Measurements from ENCODE around the gene LTB4R.

DNA sequence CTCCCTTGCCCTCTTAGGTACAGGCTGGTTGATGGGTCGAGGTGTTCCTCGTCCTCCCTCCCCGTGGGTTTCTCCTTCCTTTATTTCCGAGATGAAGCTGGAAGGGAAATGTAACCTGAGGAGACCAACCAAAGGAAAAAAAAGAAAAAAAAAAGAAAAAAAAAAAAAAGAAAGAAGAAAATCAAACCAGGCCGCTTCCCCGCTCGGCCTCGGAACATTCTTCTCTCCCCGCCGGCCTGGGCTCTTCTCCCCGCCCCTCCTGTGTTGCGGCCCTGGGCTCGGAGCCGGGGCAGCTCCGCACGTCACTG, 55.1 kb downstream of the LTB4R start:
- TF ChIP-seq, protein P1, sequence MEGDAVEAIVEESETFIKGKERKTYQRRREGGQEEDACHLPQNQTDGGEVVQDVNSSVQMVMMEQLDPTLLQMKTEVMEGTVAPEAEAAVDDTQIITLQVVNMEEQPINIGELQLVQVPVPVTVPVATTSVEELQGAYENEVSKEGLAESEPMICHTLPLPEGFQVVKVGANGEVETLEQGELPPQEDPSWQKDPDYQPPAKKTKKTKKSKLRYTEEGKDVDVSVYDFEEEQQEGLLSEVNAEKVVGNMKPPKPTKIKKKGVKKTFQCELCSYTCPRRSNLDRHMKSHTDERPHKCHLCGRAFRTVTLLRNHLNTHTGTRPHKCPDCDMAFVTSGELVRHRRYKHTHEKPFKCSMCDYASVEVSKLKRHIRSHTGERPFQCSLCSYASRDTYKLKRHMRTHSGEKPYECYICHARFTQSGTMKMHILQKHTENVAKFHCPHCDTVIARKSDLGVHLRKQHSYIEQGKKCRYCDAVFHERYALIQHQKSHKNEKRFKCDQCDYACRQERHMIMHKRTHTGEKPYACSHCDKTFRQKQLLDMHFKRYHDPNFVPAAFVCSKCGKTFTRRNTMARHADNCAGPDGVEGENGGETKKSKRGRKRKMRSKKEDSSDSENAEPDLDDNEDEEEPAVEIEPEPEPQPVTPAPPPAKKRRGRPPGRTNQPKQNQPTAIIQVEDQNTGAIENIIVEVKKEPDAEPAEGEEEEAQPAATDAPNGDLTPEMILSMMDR (conservative IDR thresholded peaks at IDR 0.05) = no peak
- 0 out of 2 replicates have a peak, but pooled peaks have one; percentile 32 for TF ChIP-seq ZFX (IDR thresholded peaks at IDR 0.05)

All from C4-2B (cell line).